Adrenal gland (tissue), 5 donors: ENCODE results near the gene MAPK7.

Source experiments
- POLR2A ChIP-seq, 2 donors: fragments of 450-650 bp; IDR thresholded peaks; one replicate each; pipeline ENCODE4 v1.6.1; 2017; ENCODE audit warnings: antibody characterized with exemption in 2 of 2, mild to moderate bottlenecking in 2 of 2, moderate library complexity in 1 of 2
- TF ChIP-seq, protein P1 (sequence below), 6 experiments: fragments of 450-650 bp in 4 of 6; fragments of 200-600 bp in 2 of 6; sonication (generic) in 1 of 6; IDR thresholded peaks; 1 replicate in 5 of 6; 2 replicates in 1 of 6; pipeline versions ENCODE4 v1.5.1 to v1.8.0; 2016 to 2021; ENCODE audit warnings: antibody characterized with exemption in 6 of 6, mild to moderate bottlenecking in 2 of 6, moderate library complexity in 1 of 6
- donor health status: DM: no; HTN: no; CAD: no.

- TF ChIP-seq, protein P1, sequence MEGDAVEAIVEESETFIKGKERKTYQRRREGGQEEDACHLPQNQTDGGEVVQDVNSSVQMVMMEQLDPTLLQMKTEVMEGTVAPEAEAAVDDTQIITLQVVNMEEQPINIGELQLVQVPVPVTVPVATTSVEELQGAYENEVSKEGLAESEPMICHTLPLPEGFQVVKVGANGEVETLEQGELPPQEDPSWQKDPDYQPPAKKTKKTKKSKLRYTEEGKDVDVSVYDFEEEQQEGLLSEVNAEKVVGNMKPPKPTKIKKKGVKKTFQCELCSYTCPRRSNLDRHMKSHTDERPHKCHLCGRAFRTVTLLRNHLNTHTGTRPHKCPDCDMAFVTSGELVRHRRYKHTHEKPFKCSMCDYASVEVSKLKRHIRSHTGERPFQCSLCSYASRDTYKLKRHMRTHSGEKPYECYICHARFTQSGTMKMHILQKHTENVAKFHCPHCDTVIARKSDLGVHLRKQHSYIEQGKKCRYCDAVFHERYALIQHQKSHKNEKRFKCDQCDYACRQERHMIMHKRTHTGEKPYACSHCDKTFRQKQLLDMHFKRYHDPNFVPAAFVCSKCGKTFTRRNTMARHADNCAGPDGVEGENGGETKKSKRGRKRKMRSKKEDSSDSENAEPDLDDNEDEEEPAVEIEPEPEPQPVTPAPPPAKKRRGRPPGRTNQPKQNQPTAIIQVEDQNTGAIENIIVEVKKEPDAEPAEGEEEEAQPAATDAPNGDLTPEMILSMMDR (IDR thresholded peaks at IDR 0.05): no peak
- no peak for TF ChIP-seq POLR2A (IDR thresholded peaks at IDR 0.05)
Measured at GRCh38 chr17:19424934-19425868, 46.9 kb downstream of the MAPK7 start.
